Calu3 (cell line): ENCODE data around the gene SRPK2. TPM values are rescaled to one million over a fixed set of nuclear protein-coding genes. Genes with fewer than 3 reads are reported as not detected.

Experiments used
- BruUV-seq: library from RNA; stranded (reverse); fragments of 400-500 nt; replicated peaks from 2 replicates; lab custom pipeline; 2021; lab: Mats Ljungman, UMichigan
- CTCF ChIA-PET: fragments of 300-600 bp; sonication (Branson Sonifier 250); formaldehyde crosslinking; loops from one replicate; lab custom pipeline; 2022; ENCODE audit warnings: antibody characterized with exemption; lab: Charles Lee
- DNase-seq: peaks from one replicate; pipeline ENCODE4 v3.0.0; 2022
- H3K27ac Mint-ChIP-seq: one replicate; pipeline ENCODE4 v1.8.0; 2022; ENCODE audit warnings: mixed read lengths; ENCODE audit not compliant: unreplicated experiment
- H3K27me3 Mint-ChIP-seq: one replicate; pipeline ENCODE4 v1.8.0; 2022; ENCODE audit warnings: mixed read lengths; ENCODE audit not compliant: unreplicated experiment
- H3K36me3 Mint-ChIP-seq: one replicate; pipeline ENCODE4 v1.8.0; 2022; ENCODE audit warnings: mild to moderate bottlenecking, moderate library complexity, mixed read lengths; ENCODE audit not compliant: insufficient read depth, unreplicated experiment
- H3K4me1 Mint-ChIP-seq: one replicate; pipeline ENCODE4 v1.8.0; 2022; ENCODE audit warnings: mild to moderate bottlenecking, low read depth, mixed read lengths; ENCODE audit not compliant: unreplicated experiment
- H3K4me3 Mint-ChIP-seq: one replicate; pipeline ENCODE4 v1.8.0; 2022; ENCODE audit warnings: mild to moderate bottlenecking, low read depth, moderate library complexity, mixed read lengths; ENCODE audit not compliant: unreplicated experiment
- H3K9me3 Mint-ChIP-seq: one replicate; pipeline ENCODE4 v1.8.0; 2022; ENCODE audit warnings: low read depth, mixed read lengths; ENCODE audit not compliant: unreplicated experiment
- CTCF ChIP-seq: fragments of 200-600 bp; IDR thresholded peaks from one replicate; pipeline ENCODE4 v1.8.0; 2022; ENCODE audit warnings: antibody characterized with exemption; ENCODE audit not compliant: unreplicated experiment
- intact Hi-C: fragments of 100-400 bp; cut with micrococcal nuclease; formaldehyde crosslinking; loops from one replicate; pipeline ENCODE4 v1.10.0; 2022; ENCODE audit not compliant: unreplicated experiment
- total RNA-seq: library from RNA; stranded (reverse); gene quantifications from 2 replicates; pipeline ENCODE4 v1.2.3, GENCODE V29; 2022

SRPK2 gene
- total RNA-seq, 1 experiment from 2014 or later = 40.2 TPM

- H3K4me3 Mint-ChIP-seq = no peak overlapping the region
- H3K36me3 Mint-ChIP-seq = peaks cover 4% of the 10 kb centered on the region
- H3K4me1 Mint-ChIP-seq = peaks cover 6% of the 10 kb centered on the region
- intact Hi-C loops = no loop called here
- no TSS peak for BruUV-seq
- no peaks in the 10 kb centered on the region for H3K27me3 Mint-ChIP-seq
- CTCF ChIA-PET = no interaction called here
- H3K9me3 Mint-ChIP-seq = no peaks in the 10 kb centered on the region
- DNase-seq = no peak
- no peak overlapping the region for H3K27ac Mint-ChIP-seq
- no peak for TF ChIP-seq CTCF
These were observed 186.1 kb downstream of the SRPK2 start for GRCh38 chr7:105202616-105203015.

- Mint-ChIP-seq H3K9me3 (no peaks in the 10 kb centered on the region), H3K36me3 (peaks cover 4% of the 10 kb centered on the region), H3K4me3 (no peak overlapping the region), H3K4me1 (peaks cover 6% of the 10 kb centered on the region), H3K27ac (no peak overlapping the region), H3K27me3 (no peaks in the 10 kb centered on the region)
- no peak for TF ChIP-seq CTCF
- no peak for DNase-seq
- CTCF ChIA-PET = no interaction called here
- BruUV-seq = no TSS peak
- intact Hi-C loops = no loop called here
These were observed 189.3 kb downstream of the SRPK2 start for GRCh38 chr7:105199386-105199785.

GRCh38 chr7:105198223-105198622, 190.5 kb downstream of the SRPK2 start:
- no TSS peak for BruUV-seq
- CTCF ChIA-PET = no interaction called here
- Mint-ChIP-seq H3K27me3 (no peaks in the 10 kb centered on the region), H3K9me3 (no peaks in the 10 kb centered on the region), H3K36me3 (peaks cover 4% of the 10 kb centered on the region), H3K4me1 (peaks cover 6% of the 10 kb centered on the region), H3K4me3 (no peak overlapping the region), H3K27ac (no peak overlapping the region)
- intact Hi-C loops = no loop called here
- no peak for TF ChIP-seq CTCF
- DNase-seq = no peak

GRCh38 chr7:105196473-105196872, 192.2 kb downstream of the SRPK2 start:
- Mint-ChIP-seq H3K9me3 (no peaks in the 10 kb centered on the region), H3K4me1 (peaks cover 6% of the 10 kb centered on the region), H3K36me3 (peaks cover under 1% of the 10 kb centered on the region), H3K27ac (no peak overlapping the region), H3K4me3 (no peak overlapping the region), H3K27me3 (no peaks in the 10 kb centered on the region)
- CTCF ChIA-PET = no interaction called here
- TF ChIP-seq CTCF = no peak
- no peak for DNase-seq
- no TSS peak for BruUV-seq
- intact Hi-C loops = no loop called here
